IMR-90 (cell line): ENCODE measurements around the gene LCN10. TPM values are rescaled to one million over a fixed set of nuclear protein-coding genes. Genes with fewer than 3 reads are reported as not detected.

ENCODE experiments used
- ATAC-seq: fragments of 200-7000 bp; cut with Tn5 transposase; 2 replicates; pipeline ENCODE4 v1.9.1; 2020; ENCODE audit warnings: low read depth, mild to moderate bottlenecking, moderate library complexity
- BruUV-seq: library from RNA; stranded (reverse); fragments of 400-500 nt; replicated peaks from 2 replicates; lab custom pipeline; 2021; lab: Mats Ljungman, UMichigan
- CTCF ChIA-PET: fragments of 300-600 bp; formaldehyde crosslinking; extraction: SDS; loops from one replicate; lab custom pipeline; 2021; ENCODE audit warnings: antibody characterized with exemption; lab: Yijun Ruan, JAX
- POLR2A ChIA-PET: fragments of 300-600 bp; sonication (Branson Sonifier 250); formaldehyde crosslinking; loops from one replicate; lab custom pipeline; 2022; ENCODE audit warnings: antibody characterized with exemption; ENCODE audit not compliant: unreplicated experiment; lab: Charles Lee
- DNase-seq: peaks from one replicate; pipeline ENCODE4 v3.0.0; 2013
- H2AFZ ChIP-seq: replicated peaks from 2 replicates; pipeline ENCODE3; 2013; ENCODE audit warnings: low read length, mild to moderate bottlenecking; ENCODE audit not compliant: poor library complexity
- H2AK5ac ChIP-seq: 2 replicates; pipeline ENCODE4 v1.6.1; 2013; ENCODE audit warnings: low read depth, low read length, inconsistent platforms
- H2AK9ac ChIP-seq: replicated peaks from 2 replicates; pipeline ENCODE3; 2013; ENCODE audit warnings: mild to moderate bottlenecking, low read depth, low read length, moderate library complexity; ENCODE audit not compliant: poor library complexity
- H2BK120ac ChIP-seq: 2 replicates; pipeline ENCODE4 v1.6.1; 2013; ENCODE audit warnings: low read depth, low read length, inconsistent platforms
- H2BK15ac ChIP-seq: 3 replicates; pipeline ENCODE4 v1.6.1; 2013; ENCODE audit warnings: low read depth, low read length, inconsistent platforms
- H2BK20ac ChIP-seq: 2 replicates; pipeline ENCODE4 v1.6.1; 2013; ENCODE audit warnings: low read depth, mild to moderate bottlenecking, inconsistent platforms, low read length, moderate library complexity
- H2BK5ac ChIP-seq: 2 replicates; pipeline ENCODE4 v1.6.1; 2013; ENCODE audit warnings: mild to moderate bottlenecking, low read depth, low read length, inconsistent platforms; ENCODE audit not compliant: poor library complexity, severe bottlenecking
- H3K14ac ChIP-seq: replicated peaks from 2 replicates; pipeline ENCODE4 v1.6.1; 2013; ENCODE audit warnings: low read depth, low read length, inconsistent platforms
- H3K18ac ChIP-seq: 2 replicates; pipeline ENCODE4 v1.6.1; 2013; ENCODE audit warnings: low read depth, low read length, control low read depth
- H3K23ac ChIP-seq: 2 replicates; pipeline ENCODE4 v1.6.1; 2013; ENCODE audit warnings: low read depth, low read length, inconsistent platforms
- H3K27ac ChIP-seq: 2 replicates; pipeline ENCODE4 v1.5.1; 2013; ENCODE audit warnings: mild to moderate bottlenecking, control low read depth, low read length; ENCODE audit not compliant: insufficient read depth
- H3K27me3 ChIP-seq: 2 replicates; pipeline ENCODE4 v1.6.1; 2013; ENCODE audit warnings: low read length; ENCODE audit not compliant: control insufficient read depth, insufficient read depth
- H3K36me3 ChIP-seq: 2 replicates; pipeline ENCODE4 v1.6.1; 2013; ENCODE audit warnings: low read length, mixed read lengths; ENCODE audit not compliant: control insufficient read depth, insufficient read depth
- H3K4ac ChIP-seq: 2 replicates; pipeline ENCODE4 v1.6.1; 2013; ENCODE audit warnings: low read depth, low read length, inconsistent platforms
- H3K4me1 ChIP-seq: 2 replicates; pipeline ENCODE4 v1.6.1; 2013; ENCODE audit warnings: low read length, mixed read lengths; ENCODE audit not compliant: control insufficient read depth, insufficient read depth
- H3K4me2 ChIP-seq: 2 replicates; pipeline ENCODE4 v1.6.1; 2013; ENCODE audit warnings: low read depth, mild to moderate bottlenecking, control low read depth, low read length, moderate library complexity
- H3K4me3 ChIP-seq: 2 replicates; pipeline ENCODE4 v1.5.1; 2013; ENCODE audit warnings: low read depth, mild to moderate bottlenecking, control low read depth, low read length, moderate library complexity; ENCODE audit not compliant: insufficient read depth
- H3K56ac ChIP-seq: 2 replicates; pipeline ENCODE4 v1.6.1; 2013; ENCODE audit warnings: low read length, inconsistent platforms; ENCODE audit not compliant: insufficient read depth; ENCODE audit errors: extremely low read depth
- H3K79me1 ChIP-seq, 2 experiments: 2 replicates each; pipeline ENCODE4 v1.6.1; 2013; ENCODE audit warnings: low read length in 2 of 2, inconsistent platforms in 1 of 2, low read depth in 1 of 2
- H3K9ac ChIP-seq: 2 replicates; pipeline ENCODE4 v1.6.1; 2013; ENCODE audit warnings: low read depth, low read length, control low read depth
- H3K9me1 ChIP-seq: 2 replicates; pipeline ENCODE4 v1.6.1; 2013; ENCODE audit warnings: low read length, inconsistent platforms; ENCODE audit not compliant: insufficient read depth
- H3K9me3 ChIP-seq: 2 replicates; pipeline ENCODE4 v1.6.1; 2013; ENCODE audit warnings: low read length; ENCODE audit not compliant: control insufficient read depth, insufficient read depth
- H4K20me1 ChIP-seq: 2 replicates; pipeline ENCODE4 v1.6.1; 2013; ENCODE audit warnings: low read length, inconsistent platforms; ENCODE audit not compliant: insufficient read depth
- H4K5ac ChIP-seq: 2 replicates; pipeline ENCODE4 v1.6.1; 2013; ENCODE audit warnings: mild to moderate bottlenecking, low read depth, low read length, control low read depth
- H4K8ac ChIP-seq, 2 experiments: 2 replicates each; pipeline ENCODE4 v1.6.1; 2013; ENCODE audit warnings: low read depth in 2 of 2, low read length in 2 of 2, control low read depth in 1 of 2, inconsistent platforms in 1 of 2
- H4K91ac ChIP-seq: 2 replicates; pipeline ENCODE4 v1.6.1; 2013; ENCODE audit warnings: low read depth, low read length, inconsistent platforms; ENCODE audit not compliant: insufficient read depth
- BHLHE40 ChIP-seq: fragments of 150-350 bp; IDR thresholded peaks from 2 replicates; pipeline ENCODE4 v1.6.1; 2016; ENCODE audit warnings: mild to moderate bottlenecking, low read depth, low read length
- CEBPB ChIP-seq: IDR thresholded peaks from 2 replicates; pipeline ENCODE4 v1.6.1; 2012; ENCODE audit warnings: low read depth, low read length, improper control_type of control experiment
- CHD1 ChIP-seq: IDR thresholded peaks from 2 replicates; pipeline ENCODE4 v1.6.1; 2012; ENCODE audit warnings: low read depth, low read length, improper control_type of control experiment
- FOS ChIP-seq: fragments of 150-350 bp; IDR thresholded peaks from 2 replicates; pipeline ENCODE4 v1.6.1; 2016; ENCODE audit warnings: low read depth, low read length
- MAFK ChIP-seq: IDR thresholded peaks from 2 replicates; pipeline ENCODE4 v1.6.1; 2012; ENCODE audit warnings: low read depth, low read length, improper control_type of control experiment
- RAD21 ChIP-seq: IDR thresholded peaks from 2 replicates; pipeline ENCODE4 v1.6.1; 2012; ENCODE audit warnings: low read length, improper control_type of control experiment
- RCOR1 ChIP-seq: IDR thresholded peaks from 2 replicates; pipeline ENCODE4 v1.6.1; 2012; ENCODE audit warnings: mild to moderate bottlenecking, low read length, improper control_type of control experiment; ENCODE audit not compliant: insufficient replicate concordance
- SMC3 ChIP-seq: fragments of 150-350 bp; IDR thresholded peaks from 2 replicates; pipeline ENCODE4 v1.6.1; 2016; ENCODE audit warnings: low read depth, mild to moderate bottlenecking, antibody characterized with exemption, low read length, moderate library complexity
- WGBS, 2 experiments: methylation state at CpG; one replicate each; pipeline versions ENCODE4 v1.1.5 to v1.1.7; 2013; ENCODE audit warnings: missing lambda C conversion rate in 2 of 2; ENCODE audit not compliant: insufficient read length in 1 of 2; ENCODE audit errors: extremely low coverage in 2 of 2; 5-methylcytosine and 5-hydroxymethylcytosine counted together
- dilution Hi-C: fragments of 300-500 bp; cut with HindIII; formaldehyde crosslinking; loops from one replicate; pipeline ENCODE4 v1.14.3; 2018; ENCODE audit warnings: low sequenced_read_pairs; ENCODE audit not compliant: unreplicated experiment
- in situ Hi-C: fragments of 300-500 bp; cut with MboI; formaldehyde crosslinking; loops from 3 replicates; pipeline ENCODE4 v1.14.3; 2019; ENCODE audit warnings: low sequenced_read_pairs, inconsistent platforms, mixed read lengths
- intact Hi-C: fragments of 100-400 bp; cut with micrococcal nuclease; formaldehyde crosslinking; loops from 2 replicates; pipeline ENCODE4 v1.10.0; 2022
- polyA plus RNA-seq, 3 experiments: library from polyadenylated mRNA; depleted of rRNA; stranded (reverse); fragments of >200 nt; gene quantifications; 2 replicates each; pipeline ENCODE4 v1.2.3, GENCODE V29; 2012; ENCODE audit warnings: low replicate concordance in 1 of 3
- total RNA-seq: library from RNA; depleted of rRNA; stranded (reverse); fragments of >200 nt; gene quantifications from 2 replicates; pipeline ENCODE4 v1.2.3, GENCODE V29; 2012
- TF ChIP-seq, protein P1 (sequence below): conservative IDR thresholded peaks from 2 replicates; pipeline ENCODE4 v1.5.1; 2012; ENCODE audit warnings: mild to moderate bottlenecking, low read depth, low read length, improper control_type of control experiment
- TF ChIP-seq, protein P2 (sequence below): fragments of 150-350 bp; IDR thresholded peaks from 2 replicates; pipeline ENCODE4 v1.6.1; 2017; ENCODE audit warnings: mild to moderate bottlenecking, antibody characterized with exemption, low read length, low read depth

LCN10 gene
- total and polyA plus RNA-seq, 2 of the 4 experiments (the other 2 are of a cell fraction), result not detected

- Histone ChIP-seq H2BK20ac (no peak overlapping the region), H3K9me1 (no peaks in the 10 kb centered on the region), H3K9me3 (no peaks in the 10 kb centered on the region), H3K4me2 (peak overlapping the region; percentile 17; the same call in 1 of the 2 replicates), H3K36me3 (peaks cover 3% of the 10 kb centered on the region; the same call in 1 of the 2 replicates), H3K4me1 (peaks cover 5% of the 10 kb centered on the region; the same call in 1 of the 2 replicates), H3K4ac (no peak overlapping the region), H4K5ac (no peak overlapping the region), H3K14ac (no peak overlapping the region), H3K27ac (no peak overlapping the region), H2BK120ac (no peak overlapping the region), H3K18ac (no peak overlapping the region), H3K27me3 (peaks cover 5% of the 10 kb centered on the region; the same call in 1 of the 2 replicates), H3K56ac (no peak overlapping the region), H3K23ac (no peak overlapping the region), H2BK5ac (no peak overlapping the region), H3K4me3 (no peak overlapping the region), H3K9ac (no peak overlapping the region), H2BK15ac (no peak overlapping the region), H4K91ac (no peak overlapping the region), H4K20me1 (peaks cover 9% of the 10 kb centered on the region), H2AK5ac (no peak overlapping the region), H3K79me1 (peaks cover 3 to 17% of the 10 kb centered on the region in 2 experiments; a peak in 3 of 4 replicates), H4K8ac (no peak overlapping the region), H2AFZ (peak overlapping the region; percentile 41), H2AK9ac (peak overlapping the region; percentile 77)
- DNase-seq (peak; percentile 42), ATAC-seq (no peak)
- POLR2A ChIA-PET, result no interaction called here
- intact Hi-C loops (loop anchor here (1.0 kb wide), 2 partner anchors 241 to 247 kb away; no protein-coding TSS in a partner anchor), dilution Hi-C loops (no loop called here), in situ Hi-C loops (loop anchor here (10.0 kb wide), 1 partner anchor 247 kb away; the partner anchor contains the start of gene FUT7)
- peak; percentile 88 for TF ChIP-seq RAD21
- no peak for TF ChIP-seq MAFK
- TF ChIP-seq CHD1, result no peak
- no peak for TF ChIP-seq BHLHE40
- TF ChIP-seq RCOR1, result no peak
- TF ChIP-seq FOS, result no peak
- TF ChIP-seq, protein P1, sequence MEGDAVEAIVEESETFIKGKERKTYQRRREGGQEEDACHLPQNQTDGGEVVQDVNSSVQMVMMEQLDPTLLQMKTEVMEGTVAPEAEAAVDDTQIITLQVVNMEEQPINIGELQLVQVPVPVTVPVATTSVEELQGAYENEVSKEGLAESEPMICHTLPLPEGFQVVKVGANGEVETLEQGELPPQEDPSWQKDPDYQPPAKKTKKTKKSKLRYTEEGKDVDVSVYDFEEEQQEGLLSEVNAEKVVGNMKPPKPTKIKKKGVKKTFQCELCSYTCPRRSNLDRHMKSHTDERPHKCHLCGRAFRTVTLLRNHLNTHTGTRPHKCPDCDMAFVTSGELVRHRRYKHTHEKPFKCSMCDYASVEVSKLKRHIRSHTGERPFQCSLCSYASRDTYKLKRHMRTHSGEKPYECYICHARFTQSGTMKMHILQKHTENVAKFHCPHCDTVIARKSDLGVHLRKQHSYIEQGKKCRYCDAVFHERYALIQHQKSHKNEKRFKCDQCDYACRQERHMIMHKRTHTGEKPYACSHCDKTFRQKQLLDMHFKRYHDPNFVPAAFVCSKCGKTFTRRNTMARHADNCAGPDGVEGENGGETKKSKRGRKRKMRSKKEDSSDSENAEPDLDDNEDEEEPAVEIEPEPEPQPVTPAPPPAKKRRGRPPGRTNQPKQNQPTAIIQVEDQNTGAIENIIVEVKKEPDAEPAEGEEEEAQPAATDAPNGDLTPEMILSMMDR, result peak; percentile 81
- TF ChIP-seq CEBPB, result no peak
- peak; percentile 68 for TF ChIP-seq SMC3
- TF ChIP-seq, protein P2, sequence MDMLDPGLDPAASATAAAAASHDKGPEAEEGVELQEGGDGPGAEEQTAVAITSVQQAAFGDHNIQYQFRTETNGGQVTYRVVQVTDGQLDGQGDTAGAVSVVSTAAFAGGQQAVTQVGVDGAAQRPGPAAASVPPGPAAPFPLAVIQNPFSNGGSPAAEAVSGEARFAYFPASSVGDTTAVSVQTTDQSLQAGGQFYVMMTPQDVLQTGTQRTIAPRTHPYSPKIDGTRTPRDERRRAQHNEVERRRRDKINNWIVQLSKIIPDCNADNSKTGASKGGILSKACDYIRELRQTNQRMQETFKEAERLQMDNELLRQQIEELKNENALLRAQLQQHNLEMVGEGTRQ, result no peak
- no CpG with 5 or more reads among the region's 21 CpGs for WGBS, 2 experiments
- no TSS peak for BruUV-seq
- CTCF ChIA-PET, result interaction anchor here (1.2 kb wide), 1 partner anchor 247 kb away, joined by 4 read pairs; no protein-coding TSS in a partner anchor
Observed at GRCh38 chr9:136787690-136788400, 45.1 kb upstream of the LCN10 start.
